Endothelial cell of umbilical vein (primary cell): Measurements from ENCODE around the gene IGSF5. TPM values are rescaled to one million over a fixed set of nuclear protein-coding genes. Genes with fewer than 3 reads are reported as not detected.

ENCODE experiments used
- BruUV-seq: library from RNA; stranded (reverse); fragments of 400-500 nt; replicated peaks from 2 replicates; lab custom pipeline; 2021; lab: Mats Ljungman, UMichigan
- CTCF ChIA-PET: fragments of 300-600, 350-600 bp; sonication (Branson Sonifier 250); formaldehyde crosslinking; loops from one replicate; lab custom pipeline; 2021; ENCODE audit warnings: antibody characterized with exemption, inconsistent platforms; lab: Charles Lee
- POLR2A ChIA-PET: fragments of 300-600, 350-600 bp; sonication (Branson Sonifier 250); formaldehyde crosslinking; loops from one replicate; lab custom pipeline; 2021; ENCODE audit warnings: antibody characterized with exemption, inconsistent platforms; lab: Charles Lee
- DNase-seq: peaks from one replicate; pipeline ENCODE4 v3.0.0-alpha.2; 2011; ENCODE audit warnings: low read depth, low spot score
- FAIRE-seq: peaks from 2 replicates; lab custom pipeline; 2011; peaks lifted over from hg19 to GRCh38; lab: Jason Lieb, UNC
- H2AFZ ChIP-seq: 2 replicates; pipeline ENCODE4 v1.6.0; 2012; ENCODE audit warnings: low read depth, low read length, control low read depth, inconsistent platforms
- H3K27ac ChIP-seq: 2 replicates; pipeline ENCODE4 v1.5.1; 2011; ENCODE audit warnings: low read depth, mild to moderate bottlenecking, control low read depth, low read length, moderate library complexity; ENCODE audit not compliant: insufficient read depth
- H3K27me3 ChIP-seq, 2 experiments: 2 replicates each; pipeline versions ENCODE4 v1.6.0 to v1.6.1; 2011; ENCODE audit warnings: low read length in 2 of 2, mixed read lengths in 1 of 2; ENCODE audit not compliant: control insufficient read depth in 2 of 2, insufficient read depth in 2 of 2
- H3K36me3 ChIP-seq, 2 experiments: 2 replicates in 1 of 2; 3 replicates in 1 of 2; pipeline ENCODE4 v1.5.1; 2011; ENCODE audit warnings: low read length in 2 of 2, mild to moderate bottlenecking in 1 of 2, moderate library complexity in 1 of 2; ENCODE audit not compliant: control insufficient read depth in 2 of 2, insufficient read depth in 2 of 2; ENCODE audit errors: extremely low read depth in 1 of 2
- H3K4me1 ChIP-seq: 3 replicates; pipeline ENCODE4 v1.5.1; 2011; ENCODE audit warnings: mild to moderate bottlenecking, low read length; ENCODE audit not compliant: control insufficient read depth, insufficient read depth; ENCODE audit errors: extremely low read depth
- H3K4me2 ChIP-seq: 2 replicates; pipeline ENCODE4 v1.6.1; 2011; ENCODE audit warnings: low read length, control low read depth, mixed read lengths; ENCODE audit not compliant: insufficient read depth
- H3K4me3 ChIP-seq, 3 experiments: fragments of 200-600 bp in 1 of 3; sonication (generic), shearing (Covaris generic) in 1 of 3; replicated peaks in 1 of 3; 2 replicates each; pipeline ENCODE4 v1.5.1; 2011 to 2016; ENCODE audit warnings: control low read depth in 3 of 3, low read length in 3 of 3, mild to moderate bottlenecking in 2 of 3, inconsistent platforms in 1 of 3, low read depth in 1 of 3, moderate library complexity in 1 of 3; ENCODE audit not compliant: insufficient read depth in 1 of 3
- H3K79me2 ChIP-seq: 2 replicates; pipeline ENCODE4 v1.6.0; 2012; ENCODE audit warnings: low read length, inconsistent platforms; ENCODE audit not compliant: control insufficient read depth, insufficient read depth
- H3K9ac ChIP-seq: replicated peaks from 2 replicates; pipeline ENCODE3; 2011; ENCODE audit warnings: low read length, control low read depth; ENCODE audit not compliant: insufficient read depth; ENCODE audit errors: extremely low read depth
- H3K9me1 ChIP-seq: replicated peaks from 3 replicates; pipeline ENCODE4 v1.6.0; 2011; ENCODE audit warnings: mild to moderate bottlenecking, low read length; ENCODE audit not compliant: control insufficient read depth, insufficient read depth; ENCODE audit errors: extremely low read depth
- H3K9me3 ChIP-seq: replicated peaks from 2 replicates; pipeline ENCODE4 v1.5.1; 2012; ENCODE audit warnings: low read length, inconsistent platforms; ENCODE audit not compliant: control insufficient read depth, insufficient read depth
- H4K20me1 ChIP-seq: replicated peaks from 2 replicates; pipeline ENCODE3; 2011; ENCODE audit warnings: mild to moderate bottlenecking, low read length; ENCODE audit not compliant: control insufficient read depth, insufficient read depth; ENCODE audit errors: extremely low read depth
- CTCF ChIP-seq, 2 donors: IDR thresholded peaks; 1 replicate in 1 of 2; 2 replicates in 1 of 2; pipeline ENCODE4 v1.5.1; 2011; ENCODE audit warnings: low read length in 2 of 2, mild to moderate bottlenecking in 2 of 2, moderate library complexity in 2 of 2, control low read depth in 1 of 2, inconsistent platforms in 1 of 2, low read depth in 1 of 2; ENCODE audit not compliant: insufficient read depth in 1 of 2; ENCODE audit errors: extremely low read depth in 1 of 2
- EZH2 ChIP-seq: IDR thresholded peaks from 2 replicates; pipeline ENCODE4 v1.6.1; 2012; ENCODE audit warnings: borderline replicate concordance, low read depth, mild to moderate bottlenecking, moderate library complexity, low read length, inconsistent platforms; ENCODE audit not compliant: severe bottlenecking
- FOS ChIP-seq: IDR thresholded peaks from 2 replicates; pipeline ENCODE4 v1.6.1; 2011; ENCODE audit warnings: mild to moderate bottlenecking, low read length, moderate library complexity, borderline replicate concordance; ENCODE audit not compliant: insufficient read depth
- GATA2 ChIP-seq: IDR thresholded peaks from 2 replicates; pipeline ENCODE4 v1.7.0; 2011; ENCODE audit warnings: low read depth, mild to moderate bottlenecking, moderate library complexity, mixed read lengths, low read length; ENCODE audit not compliant: insufficient read length, insufficient read depth
- JUN ChIP-seq: IDR thresholded peaks from 2 replicates; pipeline ENCODE4 v1.6.1; 2011; ENCODE audit warnings: borderline replicate concordance, low read depth; ENCODE audit not compliant: insufficient read length, insufficient read depth
- MYC ChIP-seq: IDR thresholded peaks from one replicate; pipeline ENCODE4 v1.6.1; 2011; ENCODE audit warnings: mild to moderate bottlenecking, low read depth, low read length
- POLR2A ChIP-seq: IDR thresholded peaks from 2 replicates; pipeline ENCODE4 v1.6.1; 2012; ENCODE audit warnings: low read depth, mild to moderate bottlenecking, control low read depth, low read length
- POLR2AphosphoS5 ChIP-seq: IDR thresholded peaks from 2 replicates; pipeline ENCODE4 v1.6.1; 2012; ENCODE audit warnings: low read depth, mild to moderate bottlenecking, control low read depth, low read length, moderate library complexity; ENCODE audit not compliant: insufficient read depth
- dilution Hi-C: fragments of 300-500 bp; cut with MboI; formaldehyde crosslinking; loops from one replicate; pipeline ENCODE4 v1.15.0; 2019; ENCODE audit warnings: low sequenced_read_pairs; ENCODE audit not compliant: extremely low pct_ligation_motif_present
- intact Hi-C: fragments of 100-400 bp; cut with micrococcal nuclease; formaldehyde crosslinking; loops from one replicate; pipeline ENCODE4 v1.10.0; 2022
- polyA plus RNA-seq, 4 experiments: library from polyadenylated mRNA; depleted of rRNA in 3 of 4; stranded (reverse) in 3 of 4; unstranded in 1 of 4; fragments of >200 nt; gene quantifications; 2 replicates each; pipeline versions ENCODE4 v1.2.1 to v1.2.3, GENCODE V29; 2011 to 2012; ENCODE audit warnings: missing spikeins in 1 of 4
- total RNA-seq: library from RNA; stranded (reverse); gene quantifications from 2 replicates; pipeline ENCODE4 v1.2.3, GENCODE V29; 2021
- TF ChIP-seq, protein P1 (sequence below): IDR thresholded peaks from 2 replicates; pipeline ENCODE4 v1.6.1; 2011; ENCODE audit not compliant: insufficient read depth, insufficient read length

Gene IGSF5
- total and polyA plus RNA-seq, 2 donors (not counting 3 experiments of a cell fraction or from before 2014, with no cell fraction given) = not detected

DNA sequence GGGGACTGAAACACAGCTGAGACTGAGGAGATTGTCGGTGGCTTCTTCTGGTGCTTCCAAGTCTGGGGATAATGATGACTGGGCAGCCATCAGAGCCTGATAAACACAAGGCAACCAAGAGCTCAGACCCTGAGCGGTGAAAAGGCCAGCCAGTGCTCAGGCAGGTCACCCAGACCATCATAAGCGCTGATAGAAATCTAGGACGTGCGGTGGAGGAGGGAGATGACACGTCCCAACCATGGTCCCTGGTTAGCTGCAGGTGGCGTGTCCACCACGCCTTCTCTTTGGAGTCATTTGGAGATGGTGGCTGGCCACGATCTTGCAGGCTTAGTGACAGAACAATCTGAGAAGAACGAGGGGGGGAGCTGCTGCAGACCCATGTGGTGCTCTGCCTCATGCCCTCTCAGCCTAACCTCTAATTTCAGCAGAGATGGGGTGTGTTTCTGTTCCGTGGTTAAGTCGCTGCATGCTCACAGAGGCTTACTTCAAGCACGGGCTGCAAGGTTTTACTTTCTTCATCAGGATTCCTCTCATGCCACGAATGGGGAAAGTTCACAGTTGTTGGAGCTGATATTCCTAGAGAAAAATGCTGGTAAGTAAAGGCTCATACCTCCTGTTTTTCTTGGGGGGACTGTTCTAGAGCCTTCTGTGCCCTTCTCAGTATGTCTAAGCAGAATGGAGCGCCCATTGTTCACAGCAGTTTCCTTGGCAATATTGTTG is 17.4 kb upstream of the IGSF5 start:
- FAIRE-seq = no peak
- Histone ChIP-seq H3K4me3 (no peak overlapping the region), H3K79me2 (no peaks in the 10 kb centered on the region), H4K20me1 (no peaks in the 10 kb centered on the region), H3K36me3 (no peaks in the 10 kb centered on the region), H3K27me3 (no peaks in the 10 kb centered on the region), H3K9me1 (no peaks in the 10 kb centered on the region), H3K9ac (no peak overlapping the region), H3K27ac (no peak overlapping the region), H3K4me2 (no peak overlapping the region), H3K9me3 (no peaks in the 10 kb centered on the region), H2AFZ (no peak overlapping the region), H3K4me1 (no peaks in the 10 kb centered on the region)
- no TSS peak for BruUV-seq
- ChIA-PET POLR2A (no interaction called here), CTCF (no interaction called here)
- TF ChIP-seq GATA2 (no peak), FOS (no peak), MYC (no peak), CTCF (IDR thresholded peaks at IDR 0.05; ENCODE audit: extremely low read depth in 1 of 2, insufficient read depth in 1 of 2, low read depth in 1 of 2, low read length in 2 of 2) (no peak), JUN (no peak), EZH2 (no peak), POLR2A (no peak), POLR2AphosphoS5 (no peak)
- TF ChIP-seq, protein P1, sequence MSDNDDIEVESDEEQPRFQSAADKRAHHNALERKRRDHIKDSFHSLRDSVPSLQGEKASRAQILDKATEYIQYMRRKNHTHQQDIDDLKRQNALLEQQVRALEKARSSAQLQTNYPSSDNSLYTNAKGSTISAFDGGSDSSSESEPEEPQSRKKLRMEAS = no peak
- intact Hi-C loops = no loop called here
- dilution Hi-C loops = no loop called here
- no peak for DNase-seq
